Measurements from ENCODE around the gene E2F6. TPM values are rescaled to one million over a fixed set of nuclear protein-coding genes. Genes with fewer than 3 reads are reported as not detected.

The E2F6 gene
- total and polyA plus RNA-seq, 2 donors (not counting 3 experiments of a cell fraction or from before 2014, with no cell fraction given), result 7.9 to 15.7 TPM

DNA sequence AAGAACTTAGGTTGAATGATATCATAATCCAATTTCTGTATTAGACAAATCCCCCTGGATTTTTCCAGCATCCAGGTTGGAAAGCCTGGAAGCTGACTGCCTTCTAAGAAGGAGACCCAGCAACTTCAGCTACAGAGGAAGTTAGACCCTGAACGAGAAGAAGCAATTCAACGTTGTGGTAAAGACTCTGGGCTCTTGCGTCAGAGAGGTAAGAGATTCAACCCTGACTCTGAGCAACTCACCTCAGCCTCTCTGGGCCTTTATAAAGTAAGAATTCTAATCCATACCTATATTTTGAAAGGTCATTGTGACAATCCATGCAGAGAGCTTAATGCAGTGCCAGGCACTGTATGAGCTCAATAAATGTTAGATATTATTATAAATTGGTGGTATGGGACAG is 9.7 kb downstream of the E2F6 start:
- no peaks in the 10 kb centered on the region for H3K27me3 ChIP-seq (ENCODE audit: control insufficient read depth in 2 of 2, insufficient read depth in 2 of 2, low read length in 2 of 2)
- H3K9ac ChIP-seq (replicated peaks; ENCODE audit: extremely low read depth, insufficient read depth, low read length), result no peak overlapping the region
- FAIRE-seq (no peak), DNase-seq (ENCODE audit: low read depth, low spot score) (no peak)
- H4K20me1 ChIP-seq (replicated peaks; ENCODE audit: control insufficient read depth, extremely low read depth, insufficient read depth, low read length), result peaks cover 2% of the 10 kb centered on the region
- peaks cover 0 to 8% of the 10 kb centered on the region in 2 experiments for H3K36me3 ChIP-seq (ENCODE audit: control insufficient read depth in 2 of 2, extremely low read depth in 1 of 2, insufficient read depth in 2 of 2, low read length in 2 of 2)
- ChIA-PET POLR2A (no interaction called here), CTCF (interaction anchor here (1.2 to 1.8 kb wide), 2 partner anchors 9 to 312 kb away, joined by 3 to 4 read pairs; no protein-coding TSS in a partner anchor)
- H3K4me2 ChIP-seq (ENCODE audit: insufficient read depth, low read length), result no peak overlapping the region
- no peaks in the 10 kb centered on the region for H3K9me3 ChIP-seq (replicated peaks; ENCODE audit: control insufficient read depth, insufficient read depth, low read length)
- no peak overlapping the region for H2AFZ ChIP-seq (ENCODE audit: low read depth, low read length)
- intact Hi-C loops (cut with micrococcal nuclease), result no loop called here
- peaks cover 68% of the 10 kb centered on the region for H3K79me2 ChIP-seq (ENCODE audit: control insufficient read depth, insufficient read depth, low read length)
- no peak overlapping the region for H3K27ac ChIP-seq (ENCODE audit: insufficient read depth, low read depth, low read length)
- BruUV-seq (replicated peaks), result no TSS peak
- TF ChIP-seq POLR2A (IDR thresholded peaks at IDR 0.05; ENCODE audit: low read depth, low read length) (no peak), FOS (IDR thresholded peaks at IDR 0.05; ENCODE audit: borderline replicate concordance, insufficient read depth, low read length) (no peak)
- TF ChIP-seq, protein P1, sequence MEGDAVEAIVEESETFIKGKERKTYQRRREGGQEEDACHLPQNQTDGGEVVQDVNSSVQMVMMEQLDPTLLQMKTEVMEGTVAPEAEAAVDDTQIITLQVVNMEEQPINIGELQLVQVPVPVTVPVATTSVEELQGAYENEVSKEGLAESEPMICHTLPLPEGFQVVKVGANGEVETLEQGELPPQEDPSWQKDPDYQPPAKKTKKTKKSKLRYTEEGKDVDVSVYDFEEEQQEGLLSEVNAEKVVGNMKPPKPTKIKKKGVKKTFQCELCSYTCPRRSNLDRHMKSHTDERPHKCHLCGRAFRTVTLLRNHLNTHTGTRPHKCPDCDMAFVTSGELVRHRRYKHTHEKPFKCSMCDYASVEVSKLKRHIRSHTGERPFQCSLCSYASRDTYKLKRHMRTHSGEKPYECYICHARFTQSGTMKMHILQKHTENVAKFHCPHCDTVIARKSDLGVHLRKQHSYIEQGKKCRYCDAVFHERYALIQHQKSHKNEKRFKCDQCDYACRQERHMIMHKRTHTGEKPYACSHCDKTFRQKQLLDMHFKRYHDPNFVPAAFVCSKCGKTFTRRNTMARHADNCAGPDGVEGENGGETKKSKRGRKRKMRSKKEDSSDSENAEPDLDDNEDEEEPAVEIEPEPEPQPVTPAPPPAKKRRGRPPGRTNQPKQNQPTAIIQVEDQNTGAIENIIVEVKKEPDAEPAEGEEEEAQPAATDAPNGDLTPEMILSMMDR (IDR thresholded peaks at IDR 0.05; ENCODE audit: extremely low read depth in 1 of 2, insufficient read depth in 1 of 2, low read depth in 1 of 2, low read length in 2 of 2), result no peak
- H3K4me1 ChIP-seq (ENCODE audit: control insufficient read depth, extremely low read depth, insufficient read depth, low read length), result no peaks in the 10 kb centered on the region
- dilution Hi-C loops (cut with MboI; ENCODE audit: extremely low pct_ligation_motif_present, low sequenced_read_pairs), result no loop called here
- H3K9me1 ChIP-seq (replicated peaks; ENCODE audit: control insufficient read depth, extremely low read depth, insufficient read depth, low read length), result no peaks in the 10 kb centered on the region
- H3K4me3 ChIP-seq (replicated peaks in 1 of 3; ENCODE audit: insufficient read depth in 1 of 3, low read depth in 1 of 3, low read length in 3 of 3), result no peak overlapping the region

DNA sequence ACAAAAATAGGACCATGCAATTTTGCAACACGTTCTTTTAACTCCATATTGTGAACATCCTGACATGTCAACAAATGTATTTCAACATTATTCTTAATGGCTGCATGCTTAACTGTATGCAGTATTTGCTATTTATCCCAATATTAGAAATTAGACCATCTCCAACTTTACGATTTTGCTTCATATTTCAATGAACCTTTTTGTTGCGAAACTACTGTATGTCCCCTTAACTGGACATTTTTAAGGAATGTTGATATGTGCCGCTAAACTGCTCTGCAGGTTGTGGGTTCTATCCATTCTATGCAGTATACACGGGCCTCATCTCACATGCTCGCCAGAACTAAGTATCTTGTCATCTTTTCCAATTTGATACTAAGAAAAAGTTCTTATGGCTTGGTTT is 11.1 kb downstream of the E2F6 start:
- Histone ChIP-seq H3K36me3 (ENCODE audit: control insufficient read depth in 2 of 2, extremely low read depth in 1 of 2, insufficient read depth in 2 of 2, low read length in 2 of 2) (peaks cover 3 to 10% of the 10 kb centered on the region in 2 experiments), H3K9me3 (replicated peaks; ENCODE audit: control insufficient read depth, insufficient read depth, low read length) (no peaks in the 10 kb centered on the region), H3K4me3 (replicated peaks in 1 of 3; ENCODE audit: insufficient read depth in 1 of 3, low read depth in 1 of 3, low read length in 3 of 3) (no peak overlapping the region), H3K27ac (ENCODE audit: insufficient read depth, low read depth, low read length) (no peak overlapping the region), H3K4me1 (ENCODE audit: control insufficient read depth, extremely low read depth, insufficient read depth, low read length) (no peaks in the 10 kb centered on the region), H4K20me1 (replicated peaks; ENCODE audit: control insufficient read depth, extremely low read depth, insufficient read depth, low read length) (no peaks in the 10 kb centered on the region), H3K4me2 (ENCODE audit: insufficient read depth, low read length) (no peak overlapping the region), H3K27me3 (ENCODE audit: control insufficient read depth in 2 of 2, insufficient read depth in 2 of 2, low read length in 2 of 2) (no peaks in the 10 kb centered on the region), H3K9ac (replicated peaks; ENCODE audit: extremely low read depth, insufficient read depth, low read length) (no peak overlapping the region), H2AFZ (ENCODE audit: low read depth, low read length) (no peak overlapping the region), H3K79me2 (ENCODE audit: control insufficient read depth, insufficient read depth, low read length) (peaks cover 54% of the 10 kb centered on the region), H3K9me1 (replicated peaks; ENCODE audit: control insufficient read depth, extremely low read depth, insufficient read depth, low read length) (no peaks in the 10 kb centered on the region)
- no peak for FAIRE-seq
- dilution Hi-C loops (cut with MboI; ENCODE audit: extremely low pct_ligation_motif_present, low sequenced_read_pairs), result no loop called here
- intact Hi-C loops (cut with micrococcal nuclease), result loop anchor here (1.0 kb wide), 1 partner anchor 10 kb away; no protein-coding TSS in a partner anchor
- no TSS peak for BruUV-seq (replicated peaks)
- ChIA-PET CTCF (no interaction called here), POLR2A (no interaction called here)
- TF ChIP-seq POLR2AphosphoS5 (IDR thresholded peaks at IDR 0.05; ENCODE audit: insufficient read depth, low read depth, low read length) (no peak), MAX (IDR thresholded peaks at IDR 0.05; ENCODE audit: insufficient read depth, insufficient read length) (no peak), EZH2 (IDR thresholded peaks at IDR 0.05; ENCODE audit: borderline replicate concordance, low read depth, low read length, severe bottlenecking) (no peak), JUN (IDR thresholded peaks at IDR 0.05; ENCODE audit: borderline replicate concordance, insufficient read depth, insufficient read length, low read depth) (no peak), POLR2A (IDR thresholded peaks at IDR 0.05; ENCODE audit: low read depth, low read length) (no peak), FOS (IDR thresholded peaks at IDR 0.05; ENCODE audit: borderline replicate concordance, insufficient read depth, low read length) (no peak), MYC (IDR thresholded peaks at IDR 0.05; ENCODE audit: low read depth, low read length) (no peak), GATA2 (IDR thresholded peaks at IDR 0.05; ENCODE audit: insufficient read depth, insufficient read length, low read depth, low read length) (no peak)
- TF ChIP-seq, protein P1 (IDR thresholded peaks at IDR 0.05; ENCODE audit: extremely low read depth in 1 of 2, insufficient read depth in 1 of 2, low read depth in 1 of 2, low read length in 2 of 2), result no peak
- no peak for DNase-seq (ENCODE audit: low read depth, low spot score)
